B cell (primary cell): ENCODE results near the gene RNF135. TPM values are rescaled to one million over a fixed set of nuclear protein-coding genes. Genes with fewer than 3 reads are reported as not detected.

ENCODE experiments used
- ATAC-seq: fragments of 200-7000 bp; cut with Tn5 transposase; one replicate; pipeline ENCODE4 v1.10.0; 2021; ENCODE audit warnings: low read depth, mild to moderate bottlenecking, moderate number of reproducible peaks, moderate library complexity
- CTCF ChIA-PET: fragments of 350-600 bp; sonication (Branson Sonifier 250); formaldehyde crosslinking; loops from one replicate; lab custom pipeline; 2021; ENCODE audit warnings: antibody characterized with exemption, inconsistent platforms; lab: Charles Lee
- POLR2A ChIA-PET: fragments of 350-600 bp; sonication (Branson Sonifier 250); formaldehyde crosslinking; loops from one replicate; lab custom pipeline; 2021; ENCODE audit warnings: antibody characterized with exemption; lab: Charles Lee
- DNase-seq: peaks from one replicate; pipeline ENCODE4 v3.0.0; 2013
- H2AFZ ChIP-seq: 2 replicates; pipeline ENCODE4 v1.6.1; 2012; ENCODE audit warnings: mild to moderate bottlenecking, low read depth, low read length; ENCODE audit not compliant: insufficient read depth, poor library complexity, severe bottlenecking
- H3K27ac ChIP-seq, 2 donors: 1 replicate in 1 of 2; 2 replicates in 1 of 2; pipeline ENCODE4 v1.5.1; 2012 to 2013; ENCODE audit warnings: low read length in 2 of 2, mild to moderate bottlenecking in 2 of 2, moderate library complexity in 1 of 2
- H3K27me3 ChIP-seq, 4 experiments: fragments of 200-600 bp in 1 of 4; sonication (generic) in 1 of 4; replicated peaks in 1 of 4; 1 replicate in 2 of 4; 2 replicates in 2 of 4; pipeline versions ENCODE4 v1.6.1 to v1.7.0; 2013 to 2016; ENCODE audit warnings: low read length in 3 of 4, mild to moderate bottlenecking in 2 of 4, mixed read lengths in 1 of 4, moderate library complexity in 1 of 4; ENCODE audit not compliant: insufficient read depth in 4 of 4, control insufficient read depth in 3 of 4; ENCODE audit errors: control extremely low read depth in 1 of 4
- H3K36me3 ChIP-seq, 2 experiments: replicated peaks in 1 of 2; 1 replicate in 1 of 2; 2 replicates in 1 of 2; pipeline versions ENCODE4 v1.6.1 to v1.7.1; 2013; ENCODE audit warnings: low read length in 1 of 2; ENCODE audit not compliant: insufficient read depth in 2 of 2, control insufficient read depth in 1 of 2; ENCODE audit errors: control extremely low read depth in 1 of 2, extremely low read depth in 1 of 2
- H3K4me1 ChIP-seq, 2 donors: fragments of 200-600 bp in 1 of 2; sonication (generic) in 1 of 2; 1 replicate in 1 of 2; 2 replicates in 1 of 2; pipeline versions ENCODE4 v1.5.1 to v1.6.1; 2013 to 2017; ENCODE audit warnings: low read length in 2 of 2; ENCODE audit not compliant: control insufficient read depth in 2 of 2, insufficient read depth in 2 of 2
- H3K4me2 ChIP-seq: replicated peaks from 2 replicates; pipeline ENCODE3; 2012; ENCODE audit warnings: mild to moderate bottlenecking, low read depth, low read length; ENCODE audit not compliant: poor library complexity, severe bottlenecking
- H3K4me3 ChIP-seq, 5 experiments: fragments of 200-600 bp in 1 of 5; sonication (generic) in 1 of 5; 1 replicate in 3 of 5; 2 replicates in 2 of 5; pipeline versions ENCODE4 v1.5.1 to v1.7.0; 2011 to 2016; ENCODE audit warnings: low read length in 4 of 5, mild to moderate bottlenecking in 4 of 5, low read depth in 2 of 5, control low read depth in 1 of 5, moderate library complexity in 1 of 5; ENCODE audit not compliant: insufficient read depth in 1 of 5; ENCODE audit errors: control extremely low read depth in 1 of 5, extremely low read depth in 1 of 5
- H3K79me2 ChIP-seq: fragments of 200-600 bp; sonication (generic); one replicate; pipeline ENCODE4 v1.6.0; 2016; ENCODE audit warnings: low read length; ENCODE audit not compliant: control insufficient read depth, insufficient read depth
- H3K9ac ChIP-seq: fragments of 200-600 bp; sonication (generic); 2 replicates; pipeline ENCODE4 v1.6.1; 2017; ENCODE audit warnings: mild to moderate bottlenecking, low read length, moderate library complexity
- H3K9me3 ChIP-seq, 3 donors: one replicate each; pipeline versions ENCODE4 v1.6.1 to v1.7.1; 2013; ENCODE audit warnings: low read length in 2 of 3; ENCODE audit not compliant: control insufficient read depth in 2 of 3, insufficient read depth in 1 of 3; ENCODE audit errors: control extremely low read depth in 1 of 3
- H4K20me1 ChIP-seq: 2 replicates; pipeline ENCODE4 v1.6.0; 2012; ENCODE audit warnings: mild to moderate bottlenecking, low read length; ENCODE audit not compliant: insufficient read depth, control insufficient read depth, poor library complexity, severe bottlenecking
- H3K27ac Mint-ChIP-seq: one replicate; pipeline ENCODE4 v1.8.0; 2021; ENCODE audit warnings: mixed read lengths
- H3K27me3 Mint-ChIP-seq: one replicate; pipeline ENCODE4 v1.8.0; 2021; ENCODE audit warnings: mixed read lengths
- H3K4me1 Mint-ChIP-seq: one replicate; pipeline ENCODE4 v1.8.0; 2021; ENCODE audit warnings: mixed read lengths
- H3K4me3 Mint-ChIP-seq: one replicate; pipeline ENCODE4 v1.8.0; 2021; ENCODE audit warnings: mixed read lengths
- H3K9me3 Mint-ChIP-seq: one replicate; pipeline ENCODE4 v1.8.0; 2022; ENCODE audit warnings: mixed read lengths; ENCODE audit not compliant: insufficient read depth
- CTCF ChIP-seq: fragments of 200-600 bp; IDR thresholded peaks from one replicate; pipeline ENCODE4 v1.8.0; 2022; ENCODE audit warnings: antibody characterized with exemption, mild to moderate bottlenecking
- EZH2 ChIP-seq: IDR thresholded peaks from 2 replicates; pipeline ENCODE4 v1.6.1; 2012; ENCODE audit warnings: borderline replicate concordance, low read depth, mild to moderate bottlenecking, moderate library complexity, low read length; ENCODE audit not compliant: insufficient read depth, poor library complexity, severe bottlenecking
- WGBS: methylation state at CpG from one replicate; pipeline ENCODE4 v1.1.5; 2013; ENCODE audit warnings: missing lambda C conversion rate; ENCODE audit not compliant: insufficient coverage; 5-methylcytosine and 5-hydroxymethylcytosine counted together
- intact Hi-C: fragments of 100-400 bp; cut with micrococcal nuclease; formaldehyde crosslinking; loops from one replicate; pipeline ENCODE4 v1.10.0; 2022
- polyA plus RNA-seq: library from polyadenylated mRNA; depleted of rRNA; stranded (reverse); fragments of >200 nt; gene quantifications from 2 replicates; pipeline ENCODE4 v1.2.3, GENCODE V29; 2012
- total RNA-seq, 2 donors: library from RNA; stranded (reverse); fragments of 120-200 nt in 1 of 2; gene quantifications; 1 replicate in 1 of 2; 2 replicates in 1 of 2; pipeline versions ENCODE4 v1.2.3 to v1.2.4, GENCODE V29; 2013 to 2022

RNF135 gene
- total and polyA plus RNA-seq, 2 donors (not counting 1 experiment from before 2014, with no cell fraction given) = 23.4 to 24.2 TPM

- H3K4me3 ChIP-seq = no peak overlapping the region
- no peaks in the 10 kb centered on the region for H4K20me1 ChIP-seq
- no peak overlapping the region for H3K4me2 ChIP-seq
- no peak overlapping the region for H3K4me3 Mint-ChIP-seq
- no peak for TF ChIP-seq CTCF
- no peak for TF ChIP-seq EZH2
- no peaks in the 10 kb centered on the region for H3K27me3 Mint-ChIP-seq
- 100% methylated on average over 2 of the region's 3 CpGs for WGBS
- ChIA-PET CTCF (interaction anchor here (0.7 to 4.9 kb wide), 3 partner anchors 21 to 497 kb away, joined by 3 to 51 read pairs (median 4); no protein-coding TSS in a partner anchor), POLR2A (no interaction called here)
- H3K4me1 Mint-ChIP-seq = peaks cover 8% of the 10 kb centered on the region
- ATAC-seq (no peak), DNase-seq (no peak)
- intact Hi-C loops = loop anchor here (2.0 kb wide), 1 partner anchor 203 kb away; no protein-coding TSS in a partner anchor
- no peaks in the 10 kb centered on the region for H3K27me3 ChIP-seq
- H3K27ac Mint-ChIP-seq = no peak overlapping the region
- H3K9ac ChIP-seq = no peak overlapping the region
- no peak overlapping the region for H2AFZ ChIP-seq
- H3K27ac ChIP-seq = no peak overlapping the region
- no peaks in the 10 kb centered on the region for H3K36me3 ChIP-seq
- peaks cover 0 to 5% of the 10 kb centered on the region in 2 donors for H3K4me1 ChIP-seq
- no peaks in the 10 kb centered on the region for H3K9me3 ChIP-seq
- H3K79me2 ChIP-seq = peaks cover 5% of the 10 kb centered on the region
- no peaks in the 10 kb centered on the region for H3K9me3 Mint-ChIP-seq
Measured at GRCh38 chr17:31013844-31014243, 43.0 kb downstream of the RNF135 start.

DNA sequence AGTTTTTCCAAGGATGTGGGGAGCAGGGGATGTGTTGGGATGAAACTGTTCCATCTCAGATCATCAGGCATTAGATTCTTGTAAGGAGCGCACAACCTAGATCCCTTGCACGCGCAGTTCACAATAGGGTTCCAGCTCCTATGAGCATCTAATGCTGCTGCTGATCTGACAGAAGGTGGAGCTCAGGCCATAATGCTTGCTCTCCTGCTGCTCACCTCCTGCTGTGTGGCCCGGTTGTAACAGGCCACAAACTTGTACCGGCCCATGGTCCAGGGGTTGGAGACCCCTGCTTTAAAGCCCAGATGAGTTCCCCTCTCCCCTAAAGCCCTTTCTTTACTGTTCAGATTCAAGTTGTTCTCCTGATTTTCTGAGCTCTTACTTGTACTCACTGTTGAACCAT lies 44.8 kb downstream of the RNF135 start:
- Histone ChIP-seq H4K20me1 (no peaks in the 10 kb centered on the region), H3K79me2 (peaks cover 5% of the 10 kb centered on the region), H3K36me3 (no peaks in the 10 kb centered on the region), H3K4me3 (no peak overlapping the region), H3K27ac (no peak overlapping the region), H3K27me3 (no peaks in the 10 kb centered on the region), H2AFZ (no peak overlapping the region), H3K4me1 (no peaks in the 10 kb centered on the region), H3K4me2 (no peak overlapping the region), H3K9ac (no peak overlapping the region), H3K9me3 (no peaks in the 10 kb centered on the region)
- Mint-ChIP-seq H3K27ac (no peak overlapping the region), H3K9me3 (no peaks in the 10 kb centered on the region), H3K4me3 (no peak overlapping the region), H3K27me3 (no peaks in the 10 kb centered on the region), H3K4me1 (peaks cover 2% of the 10 kb centered on the region)
- POLR2A ChIA-PET = interaction anchor here (0.5 kb wide), 1 partner anchor 137 kb away, joined by 5 read pairs; no protein-coding TSS in a partner anchor
- WGBS = 96% methylated on average over 5 of the region's 5 CpGs
- no peak for DNase-seq
- no peak for TF ChIP-seq CTCF
- TF ChIP-seq EZH2 = no peak
- CTCF ChIA-PET = interaction anchor here (2.0 to 4.9 kb wide), 2 partner anchors 200 to 357 kb away, joined by 7 to 51 read pairs; no protein-coding TSS in a partner anchor
- ATAC-seq = no peak
- intact Hi-C loops = no loop called here
